Endodermal cell (in vitro differentiated cells): ENCODE measurements around the gene CDH23. TPM values are rescaled to one million over a fixed set of nuclear protein-coding genes. Genes with fewer than 3 reads are reported as not detected.

Source experiments
- DNase-seq: peaks from one replicate; pipeline ENCODE4 v3.0.0-alpha.2; 2017
- H3K27ac ChIP-seq: 2 replicates; pipeline ENCODE4 v1.5.1; 2013; ENCODE audit warnings: mild to moderate bottlenecking, low read depth, low read length, moderate library complexity
- H3K27me3 ChIP-seq: 2 replicates; pipeline ENCODE4 v1.6.1; 2013; ENCODE audit warnings: mild to moderate bottlenecking, low read length, moderate library complexity; ENCODE audit not compliant: insufficient read depth, control insufficient read depth, poor library complexity, severe bottlenecking
- H3K36me3 ChIP-seq: 2 replicates; pipeline ENCODE4 v1.7.0; 2013; ENCODE audit warnings: mild to moderate bottlenecking, low read length, moderate library complexity; ENCODE audit not compliant: control insufficient read depth, insufficient read depth
- H3K4me1 ChIP-seq: one replicate; pipeline ENCODE4 v1.7.0; 2013; ENCODE audit warnings: low read length; ENCODE audit not compliant: control insufficient read depth, insufficient read depth
- H3K4me3 ChIP-seq: 2 replicates; pipeline ENCODE4 v1.5.1; 2013; ENCODE audit warnings: mild to moderate bottlenecking, low read length, moderate library complexity
- H3K9ac ChIP-seq: 2 replicates; pipeline ENCODE4 v1.6.1; 2013; ENCODE audit warnings: mild to moderate bottlenecking, low read length, moderate library complexity; ENCODE audit not compliant: poor library complexity, severe bottlenecking; ENCODE audit errors: extremely low read depth
- H3K9me3 ChIP-seq: 2 replicates; pipeline ENCODE4 v1.6.1; 2013; ENCODE audit warnings: mild to moderate bottlenecking, low read length, moderate library complexity; ENCODE audit not compliant: control insufficient read depth
- H3K27ac Mint-ChIP-seq: 2 replicates; pipeline ENCODE4 v1.8.0; 2020; ENCODE audit warnings: mixed read lengths
- H3K27me3 Mint-ChIP-seq: 2 replicates; pipeline ENCODE4 v1.8.0; 2021; ENCODE audit warnings: mild to moderate bottlenecking, mixed read lengths; ENCODE audit not compliant: insufficient read depth
- H3K36me3 Mint-ChIP-seq: 2 replicates; pipeline ENCODE4 v1.8.0; 2020; ENCODE audit warnings: low read depth, mixed read lengths
- H3K4me1 Mint-ChIP-seq: 2 replicates; pipeline ENCODE4 v1.8.0; 2020; ENCODE audit warnings: mixed read lengths
- H3K4me3 Mint-ChIP-seq: 2 replicates; pipeline ENCODE4 v1.8.0; 2020; ENCODE audit warnings: mild to moderate bottlenecking, moderate library complexity, mixed read lengths
- H3K9me3 Mint-ChIP-seq: 2 replicates; pipeline ENCODE4 v1.8.0; 2020; ENCODE audit warnings: mild to moderate bottlenecking, mixed read lengths
- WGBS, 2 experiments: methylation state at CpG; one replicate each; pipeline versions ENCODE4 v1.1.5 to v1.1.7; 2013; ENCODE audit warnings: missing lambda C conversion rate in 2 of 2, mixed read lengths in 1 of 2; ENCODE audit not compliant: insufficient coverage in 1 of 2, insufficient read length in 1 of 2; 5-methylcytosine and 5-hydroxymethylcytosine counted together
- total RNA-seq, 2 donors: library from RNA; stranded (reverse); fragmentation: NEBNext Ultra II Directional in 1 of 2; extraction: Animal tissue kit (Norgen Biotek cat#: 25700) in 1 of 2; gene quantifications; 2 replicates in 1 of 2; 3 replicates in 1 of 2; pipeline ENCODE4 v1.2.1, GENCODE V29; 2021
- TF ChIP-seq, protein P1 (sequence below): fragments of 200-600 bp; sonication (generic); conservative IDR thresholded peaks from 2 replicates; pipeline ENCODE4 v1.5.0; 2021; ENCODE audit warnings: antibody characterized with exemption, mild to moderate bottlenecking

Gene CDH23
- total RNA-seq, 2 donors from 2014 or later: 2.1 to 4.2 TPM

DNA sequence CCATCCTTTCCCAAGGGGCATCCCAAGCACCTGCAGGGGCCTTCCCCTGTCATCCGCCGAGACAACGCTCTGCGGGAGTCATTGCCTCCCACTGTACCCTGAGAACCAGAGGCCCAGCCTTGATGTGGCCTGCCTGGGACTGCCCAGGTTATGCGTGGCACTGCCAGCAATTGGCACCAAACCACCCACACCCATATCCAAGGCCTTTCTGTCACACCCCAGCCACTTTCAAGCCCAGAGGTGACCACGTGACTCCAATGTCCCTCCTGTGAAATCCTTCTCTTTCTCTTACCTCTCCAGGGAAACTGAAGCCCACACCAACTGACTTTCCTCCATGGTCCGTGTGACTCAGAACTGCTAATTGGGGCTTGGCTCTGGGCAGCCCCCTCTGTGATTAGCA lies 198.9 kb downstream of the CDH23 start:
- H3K27me3 ChIP-seq: no peaks in the 10 kb centered on the region
- peaks cover 4% of the 10 kb centered on the region for H3K4me1 Mint-ChIP-seq
- no peak overlapping the region for H3K27ac Mint-ChIP-seq
- no peak overlapping the region for H3K9ac ChIP-seq
- H3K9me3 ChIP-seq: no peaks in the 10 kb centered on the region
- 63 to 88% methylated on average over 2 to 7 of the region's 7 CpGs for WGBS, 2 experiments
- no peak overlapping the region for H3K27ac ChIP-seq
- H3K27me3 Mint-ChIP-seq: peaks cover 2% of the 10 kb centered on the region
- H3K4me3 ChIP-seq: no peak overlapping the region
- no peaks in the 10 kb centered on the region for H3K4me1 ChIP-seq
- H3K9me3 Mint-ChIP-seq: no peaks in the 10 kb centered on the region
- TF ChIP-seq, protein P1, sequence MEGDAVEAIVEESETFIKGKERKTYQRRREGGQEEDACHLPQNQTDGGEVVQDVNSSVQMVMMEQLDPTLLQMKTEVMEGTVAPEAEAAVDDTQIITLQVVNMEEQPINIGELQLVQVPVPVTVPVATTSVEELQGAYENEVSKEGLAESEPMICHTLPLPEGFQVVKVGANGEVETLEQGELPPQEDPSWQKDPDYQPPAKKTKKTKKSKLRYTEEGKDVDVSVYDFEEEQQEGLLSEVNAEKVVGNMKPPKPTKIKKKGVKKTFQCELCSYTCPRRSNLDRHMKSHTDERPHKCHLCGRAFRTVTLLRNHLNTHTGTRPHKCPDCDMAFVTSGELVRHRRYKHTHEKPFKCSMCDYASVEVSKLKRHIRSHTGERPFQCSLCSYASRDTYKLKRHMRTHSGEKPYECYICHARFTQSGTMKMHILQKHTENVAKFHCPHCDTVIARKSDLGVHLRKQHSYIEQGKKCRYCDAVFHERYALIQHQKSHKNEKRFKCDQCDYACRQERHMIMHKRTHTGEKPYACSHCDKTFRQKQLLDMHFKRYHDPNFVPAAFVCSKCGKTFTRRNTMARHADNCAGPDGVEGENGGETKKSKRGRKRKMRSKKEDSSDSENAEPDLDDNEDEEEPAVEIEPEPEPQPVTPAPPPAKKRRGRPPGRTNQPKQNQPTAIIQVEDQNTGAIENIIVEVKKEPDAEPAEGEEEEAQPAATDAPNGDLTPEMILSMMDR: no peak
- DNase-seq: no peak
- H3K36me3 ChIP-seq: no peaks in the 10 kb centered on the region
- H3K4me3 Mint-ChIP-seq: no peak overlapping the region
- no peaks in the 10 kb centered on the region for H3K36me3 Mint-ChIP-seq

DNA sequence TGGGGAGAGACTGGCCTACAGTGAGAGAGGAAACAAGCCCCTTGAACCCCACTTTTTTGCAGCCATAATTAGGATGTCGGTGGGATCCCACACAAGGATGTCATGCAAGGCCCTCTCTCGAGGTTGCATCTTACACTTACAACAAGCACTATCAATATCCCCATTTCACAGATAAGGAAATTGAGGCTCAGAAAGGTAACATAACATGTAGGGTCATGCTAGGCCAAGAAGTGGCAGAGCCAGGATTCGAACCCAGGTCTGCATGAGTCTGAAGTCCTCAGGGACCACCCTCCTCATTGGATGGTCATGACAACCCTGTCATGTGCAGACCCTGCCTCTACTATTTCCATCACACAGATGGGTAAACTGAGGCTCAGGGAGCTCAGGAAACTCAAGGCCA lies 199.4 kb downstream of the CDH23 start:
- no peak overlapping the region for H3K9ac ChIP-seq
- H3K4me3 ChIP-seq: no peak overlapping the region
- no peak overlapping the region for H3K27ac ChIP-seq
- WGBS, 2 experiments: 86 to 100% methylated on average over 2 to 3 of the region's 3 CpGs
- no peaks in the 10 kb centered on the region for H3K36me3 ChIP-seq
- H3K9me3 ChIP-seq: no peaks in the 10 kb centered on the region
- Mint-ChIP-seq H3K27me3 (peaks cover 2% of the 10 kb centered on the region), H3K4me1 (peaks cover 1% of the 10 kb centered on the region), H3K27ac (no peak overlapping the region), H3K9me3 (no peaks in the 10 kb centered on the region), H3K36me3 (no peaks in the 10 kb centered on the region), H3K4me3 (no peak overlapping the region)
- no peak for DNase-seq
- TF ChIP-seq, protein P1: no peak
- no peaks in the 10 kb centered on the region for H3K4me1 ChIP-seq
- no peaks in the 10 kb centered on the region for H3K27me3 ChIP-seq

DNA sequence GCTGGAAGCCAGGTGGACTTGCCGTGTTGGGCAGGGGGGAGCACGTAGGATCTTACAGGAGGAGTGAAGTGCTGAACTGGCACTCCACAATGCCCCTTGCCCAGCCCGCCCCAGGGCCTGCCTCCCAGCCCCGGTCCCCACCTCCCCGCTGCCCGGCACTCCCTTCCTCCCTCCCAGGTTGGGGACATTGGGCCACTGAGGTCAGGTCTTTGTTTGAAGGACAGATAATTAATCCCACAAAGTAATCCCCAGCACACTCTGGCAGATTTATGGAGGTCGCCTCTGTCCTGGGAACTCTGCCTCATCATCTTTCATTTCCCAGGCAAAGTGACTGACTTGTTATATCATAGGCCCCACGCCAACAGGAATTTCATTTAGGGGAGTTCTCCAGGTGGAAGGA lies 200.0 kb downstream of the CDH23 start:
- no peaks in the 10 kb centered on the region for H3K9me3 Mint-ChIP-seq
- Histone ChIP-seq H3K4me1 (no peaks in the 10 kb centered on the region), H3K36me3 (no peaks in the 10 kb centered on the region), H3K4me3 (no peak overlapping the region), H3K27ac (no peak overlapping the region), H3K9me3 (no peaks in the 10 kb centered on the region), H3K9ac (no peak overlapping the region), H3K27me3 (no peaks in the 10 kb centered on the region)
- H3K27ac Mint-ChIP-seq: no peak overlapping the region
- DNase-seq: no peak
- WGBS, 2 experiments: 92 to 94% methylated on average over 5 to 8 of the region's 8 CpGs
- H3K4me3 Mint-ChIP-seq: no peak overlapping the region
- no peaks in the 10 kb centered on the region for H3K36me3 Mint-ChIP-seq
- no peaks in the 10 kb centered on the region for H3K4me1 Mint-ChIP-seq
- peaks cover 2% of the 10 kb centered on the region for H3K27me3 Mint-ChIP-seq
- TF ChIP-seq, protein P1: no peak
